Skeletal muscle tissue (tissue), 4 donors: ENCODE results near the gene FANCD2OS. TPM values are rescaled to one million over a fixed set of nuclear protein-coding genes. Genes with fewer than 3 reads are reported as not detected.

Experiments used
- H3K27ac ChIP-seq: one replicate; pipeline ENCODE4 v1.7.0; 2013; ENCODE audit warnings: mild to moderate bottlenecking, low read depth, low read length, inconsistent platforms
- H3K27me3 ChIP-seq, 3 donors: one replicate each; pipeline ENCODE4 v1.7.0; 2013; ENCODE audit warnings: low read length in 3 of 3; ENCODE audit not compliant: control insufficient read depth in 3 of 3, insufficient read depth in 3 of 3
- H3K36me3 ChIP-seq, 3 donors: one replicate each; pipeline ENCODE4 v1.7.0; 2013; ENCODE audit warnings: low read length in 3 of 3; ENCODE audit not compliant: control insufficient read depth in 3 of 3, insufficient read depth in 3 of 3
- H3K4me1 ChIP-seq, 3 donors: one replicate each; pipeline ENCODE4 v1.7.0; 2013; ENCODE audit warnings: low read length in 3 of 3, mild to moderate bottlenecking in 3 of 3; ENCODE audit not compliant: control insufficient read depth in 3 of 3, insufficient read depth in 3 of 3
- H3K4me3 ChIP-seq, 3 donors: one replicate each; pipeline ENCODE4 v1.7.0; 2013; ENCODE audit warnings: low read length in 3 of 3
- H3K9ac ChIP-seq, 3 donors: one replicate each; pipeline ENCODE4 v1.7.0; 2013; ENCODE audit warnings: low read length in 3 of 3, mild to moderate bottlenecking in 3 of 3, moderate library complexity in 2 of 3, low read depth in 1 of 3
- H3K9me3 ChIP-seq, 3 donors: one replicate each; pipeline ENCODE4 v1.7.0; 2013; ENCODE audit warnings: low read length in 3 of 3; ENCODE audit not compliant: control insufficient read depth in 3 of 3
- total RNA-seq: library from RNA; depleted of rRNA; stranded (reverse); fragments of >200 nt; gene quantifications from one replicate; pipeline ENCODE4 v1.2.3, GENCODE V29; 2014
- donor health status: Osteomylitis.

Gene FANCD2OS
- total RNA-seq, 1 donor from 2014 or later, result not detected

GRCh38 chr3:10055097-10055496 is 53.0 kb downstream of the FANCD2OS start:
- Histone ChIP-seq H3K27ac (no peak overlapping the region), H3K27me3 (no peaks in the 10 kb centered on the region), H3K36me3 (no peaks in the 10 kb centered on the region), H3K9ac (no peak overlapping the region), H3K9me3 (no peaks in the 10 kb centered on the region), H3K4me1 (no peaks in the 10 kb centered on the region), H3K4me3 (no peak overlapping the region)

Other genes with a start within 250 kb of the FANCD2OS start
- 9.4 TPM for gene CIDEC, start 228.0 kb downstream of the FANCD2OS start, total RNA-seq
- gene JAGN1, start 217.6 kb downstream of the FANCD2OS start, total RNA-seq, result 35.0 TPM
- not detected for gene IL17RE, start 205.4 kb downstream of the FANCD2OS start, total RNA-seq
- 12.5 TPM for gene IL17RC, start 191.2 kb downstream of the FANCD2OS start, total RNA-seq
- 12.0 TPM for gene CRELD1, start 174.4 kb downstream of the FANCD2OS start, total RNA-seq
- gene PRRT3, start 155.8 kb downstream of the FANCD2OS start, total RNA-seq, result 0.52 TPM
- 27.1 TPM for gene EMC3, start 121.4 kb downstream of the FANCD2OS start, total RNA-seq
- gene FANCD2, start 81.8 kb downstream of the FANCD2OS start, total RNA-seq, result 11.5 TPM
- 85.6 TPM for gene BRK1, start 7.4 kb upstream of the FANCD2OS start, total RNA-seq
- 35.0 TPM for gene VHL, start 33.5 kb upstream of the FANCD2OS start, total RNA-seq
- 1.6 TPM for gene IRAK2, start 56.7 kb upstream of the FANCD2OS start, total RNA-seq
- gene TATDN2, start 140.2 kb upstream of the FANCD2OS start, total RNA-seq, result 13.6 TPM
- 0.52 TPM for gene GHRL, start 184.7 kb upstream of the FANCD2OS start, total RNA-seq
- gene SEC13, start 212.9 kb upstream of the FANCD2OS start, total RNA-seq, result 127 TPM